HEK293T (cell line): Measurements from ENCODE around the gene PAK4.

ENCODE experiments used
- CTCF ChIA-PET: fragments of 350-600 bp; formaldehyde crosslinking; extraction: SDS; loops from one replicate; lab custom pipeline; 2021; ENCODE audit warnings: antibody characterized with exemption, inconsistent platforms; lab: Yijun Ruan, JAX
- POLR2A ChIA-PET: fragments of 350-600 bp; formaldehyde crosslinking; extraction: SDS; loops from one replicate; lab custom pipeline; 2020; ENCODE audit warnings: antibody characterized with exemption, inconsistent platforms; lab: Yijun Ruan, JAX
- DNase-seq: peaks from one replicate; pipeline ENCODE4 v3.0.0; 2012; ENCODE audit warnings: mixed read lengths; ENCODE audit errors: extremely low spot score
- ARNT ChIP-seq: fragments of 450-650 bp; IDR thresholded peaks from 2 replicates; pipeline ENCODE4 v1.6.1; 2017; ENCODE audit warnings: mild to moderate bottlenecking
- BHLHE40 ChIP-seq: fragments of 450-650 bp; IDR thresholded peaks from 2 replicates; pipeline ENCODE4 v1.6.1; 2016; ENCODE audit warnings: mild to moderate bottlenecking, moderate library complexity, borderline replicate concordance
- CTBP1 ChIP-seq: fragments of 450-650 bp; IDR thresholded peaks from 2 replicates; pipeline ENCODE4 v1.6.1; 2016; ENCODE audit warnings: borderline replicate concordance
- ELF4 ChIP-seq: fragments of 450-650 bp; IDR thresholded peaks from 2 replicates; pipeline ENCODE4 v1.6.1; 2017; ENCODE audit warnings: antibody characterized with exemption
- FOXA1 ChIP-seq: fragments of 450-650 bp; IDR thresholded peaks from 2 replicates; pipeline ENCODE4 v1.6.1; 2016; ENCODE audit warnings: mild to moderate bottlenecking
- FOXK2 ChIP-seq: fragments of 450-650 bp; IDR thresholded peaks from 2 replicates; pipeline ENCODE4 v1.6.1; 2016; ENCODE audit warnings: mild to moderate bottlenecking
- FOXM1 ChIP-seq: fragments of 450-650 bp; IDR thresholded peaks from 2 replicates; pipeline ENCODE4 v1.6.1; 2017; ENCODE audit warnings: mild to moderate bottlenecking, borderline replicate concordance
- HDGF ChIP-seq: fragments of 450-650 bp; IDR thresholded peaks from 2 replicates; pipeline ENCODE4 v1.6.1; 2017; ENCODE audit warnings: antibody characterized with exemption, borderline replicate concordance
- L3MBTL2 ChIP-seq: fragments of 450-650 bp; conservative IDR thresholded peaks from 2 replicates; pipeline ENCODE4 v1.6.1; 2016; ENCODE audit warnings: mild to moderate bottlenecking
- LEF1 ChIP-seq: fragments of 450-650 bp; IDR thresholded peaks from 2 replicates; pipeline ENCODE4 v1.6.1; 2017; ENCODE audit warnings: mild to moderate bottlenecking, borderline replicate concordance
- NFRKB ChIP-seq: fragments of 450-650 bp; IDR thresholded peaks from 2 replicates; pipeline ENCODE4 v1.6.1; 2016; ENCODE audit warnings: mild to moderate bottlenecking, moderate library complexity
- PKNOX1 ChIP-seq: fragments of 450-650 bp; IDR thresholded peaks from 2 replicates; pipeline ENCODE4 v1.6.1; 2016
- SP1 ChIP-seq: fragments of 450-650 bp; IDR thresholded peaks from 2 replicates; pipeline ENCODE4 v1.6.1; 2017
- SUZ12 ChIP-seq: fragments of 450-650 bp; IDR thresholded peaks from 2 replicates; pipeline ENCODE4 v1.6.1; 2016; ENCODE audit warnings: mild to moderate bottlenecking
- TARDBP ChIP-seq: fragments of 450-650 bp; IDR thresholded peaks from 2 replicates; pipeline ENCODE4 v1.6.1; 2016
- ZNF384 ChIP-seq: fragments of 450-650 bp; IDR thresholded peaks from 2 replicates; pipeline ENCODE4 v1.6.1; 2016

Gene PAK4

GRCh38 chr19:39175564-39175963 lies 50.0 kb downstream of the PAK4 start:
- ChIA-PET CTCF (interaction anchor here (2.0 kb wide), 1 partner anchor 11 kb away, joined by 6 read pairs; no protein-coding TSS in a partner anchor), POLR2A (no interaction called here)
- TF ChIP-seq LEF1 (no peak), ELF4 (no peak), ARNT (no peak), FOXA1 (no peak), SUZ12 (no peak), HDGF (no peak), PKNOX1 (no peak), L3MBTL2 (no peak), BHLHE40 (no peak), SP1 (no peak), FOXM1 (no peak), TARDBP (no peak)
- DNase-seq, result no peak

DNA sequence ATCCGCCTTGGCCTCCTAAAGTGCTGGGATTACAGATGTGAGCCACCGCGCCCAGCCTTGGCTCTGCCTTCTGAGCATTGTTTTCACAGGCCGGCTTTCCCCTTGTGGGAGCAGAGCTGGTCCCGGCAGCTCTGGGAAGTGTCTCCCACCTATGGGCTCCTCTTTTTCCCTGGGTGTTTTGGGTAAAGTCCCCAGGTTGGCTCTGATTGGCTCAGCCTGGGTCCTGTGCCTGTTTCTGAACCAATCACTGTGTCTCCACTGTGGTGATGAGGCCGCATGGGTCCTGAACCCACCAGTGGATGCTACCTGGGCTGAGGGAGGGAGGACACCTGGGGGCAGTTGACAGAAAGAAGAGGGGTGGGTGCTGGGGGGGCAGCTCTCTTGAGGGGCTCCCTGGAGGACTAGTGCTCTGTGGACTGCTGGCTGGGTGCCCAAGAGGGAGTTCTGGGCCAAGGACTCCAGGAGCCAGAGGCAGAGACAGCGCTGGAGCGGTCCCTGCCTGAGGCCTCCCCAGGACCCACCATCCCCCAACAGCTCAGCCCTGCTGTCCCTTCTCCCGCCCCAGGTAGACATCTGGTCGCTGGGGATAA lies 51.6 kb downstream of the PAK4 start:
- ChIA-PET CTCF (no interaction called here), POLR2A (no interaction called here)
- no peak for DNase-seq
- TF ChIP-seq NFRKB (no peak), L3MBTL2 (no peak), SP1 (no peak), HDGF (no peak), CTBP1 (no peak), ARNT (no peak), ELF4 (no peak), LEF1 (no peak), ZNF384 (no peak), SUZ12 (no peak), BHLHE40 (no peak)

- ChIA-PET CTCF (no interaction called here), POLR2A (no interaction called here)
- TF ChIP-seq ZNF384 (no peak), FOXA1 (no peak), HDGF (no peak), TARDBP (no peak), CTBP1 (no peak), FOXM1 (no peak), BHLHE40 (no peak), SP1 (no peak), L3MBTL2 (no peak), ARNT (no peak), PKNOX1 (no peak), NFRKB (no peak), SUZ12 (no peak), FOXK2 (no peak), LEF1 (no peak)
- no peak for DNase-seq
Observed at GRCh38 chr19:39177736-39178135, 52.1 kb downstream of the PAK4 start.

DNA sequence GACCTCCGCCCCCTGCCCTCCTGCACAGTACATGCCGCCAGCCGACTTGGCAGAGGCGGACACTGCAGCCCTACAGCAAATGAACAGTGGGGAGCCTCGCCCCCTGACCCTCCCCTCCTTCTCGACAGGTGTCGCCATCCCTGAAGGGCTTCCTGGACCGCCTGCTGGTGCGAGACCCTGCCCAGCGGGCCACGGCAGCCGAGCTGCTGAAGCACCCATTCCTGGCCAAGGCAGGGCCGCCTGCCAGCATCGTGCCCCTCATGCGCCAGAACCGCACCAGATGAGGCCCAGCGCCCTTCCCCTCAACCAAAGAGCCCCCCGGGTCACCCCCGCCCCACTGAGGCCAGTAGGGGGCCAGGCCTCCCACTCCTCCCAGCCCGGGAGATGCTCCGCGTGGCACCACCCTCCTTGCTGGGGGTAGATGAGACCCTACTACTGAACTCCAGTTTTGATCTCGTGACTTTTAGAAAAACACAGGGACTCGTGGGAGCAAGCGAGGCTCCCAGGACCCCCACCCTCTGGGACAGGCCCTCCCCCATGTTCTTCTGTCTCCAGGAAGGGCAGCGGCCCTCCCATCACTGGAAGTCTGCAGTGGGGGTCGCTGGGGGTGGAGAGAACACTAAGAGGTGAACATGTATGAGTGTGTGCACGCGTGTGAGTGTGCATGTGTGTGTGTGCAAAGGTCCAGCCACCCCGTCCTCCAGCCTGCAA lies 52.9 kb downstream of the PAK4 start:
- POLR2A ChIA-PET, result no interaction called here
- no peak for DNase-seq
- TF ChIP-seq ELF4, result no peak
- no peak for TF ChIP-seq FOXM1
- no peak for TF ChIP-seq SUZ12
- TF ChIP-seq FOXK2, result no peak
- no peak for TF ChIP-seq HDGF
- no peak for TF ChIP-seq CTBP1
- no peak for TF ChIP-seq TARDBP
- no peak for TF ChIP-seq ARNT
- TF ChIP-seq L3MBTL2, result no peak
- no peak for TF ChIP-seq PKNOX1
- no peak for TF ChIP-seq ZNF384
- TF ChIP-seq LEF1, result no peak
- no peak for TF ChIP-seq SP1
- TF ChIP-seq FOXA1, result no peak
- TF ChIP-seq BHLHE40, result no peak
- CTCF ChIA-PET, result no interaction called here

GRCh38 chr19:39179754-39180153 lies 54.2 kb downstream of the PAK4 start:
- CTCF ChIA-PET, result no interaction called here
- DNase-seq, result no peak
- TF ChIP-seq PKNOX1, result no peak
- TF ChIP-seq ZNF384, result no peak
- TF ChIP-seq ARNT, result no peak
- POLR2A ChIA-PET, result no interaction called here
